ENCODE data around the gene KYAT1.
"Not testable (repeated sequence)": the region's sequence is repeated elsewhere in the genome, so short reads cannot be mapped to it uniquely, and the experiment has no call there.

KYAT1 gene

DNA sequence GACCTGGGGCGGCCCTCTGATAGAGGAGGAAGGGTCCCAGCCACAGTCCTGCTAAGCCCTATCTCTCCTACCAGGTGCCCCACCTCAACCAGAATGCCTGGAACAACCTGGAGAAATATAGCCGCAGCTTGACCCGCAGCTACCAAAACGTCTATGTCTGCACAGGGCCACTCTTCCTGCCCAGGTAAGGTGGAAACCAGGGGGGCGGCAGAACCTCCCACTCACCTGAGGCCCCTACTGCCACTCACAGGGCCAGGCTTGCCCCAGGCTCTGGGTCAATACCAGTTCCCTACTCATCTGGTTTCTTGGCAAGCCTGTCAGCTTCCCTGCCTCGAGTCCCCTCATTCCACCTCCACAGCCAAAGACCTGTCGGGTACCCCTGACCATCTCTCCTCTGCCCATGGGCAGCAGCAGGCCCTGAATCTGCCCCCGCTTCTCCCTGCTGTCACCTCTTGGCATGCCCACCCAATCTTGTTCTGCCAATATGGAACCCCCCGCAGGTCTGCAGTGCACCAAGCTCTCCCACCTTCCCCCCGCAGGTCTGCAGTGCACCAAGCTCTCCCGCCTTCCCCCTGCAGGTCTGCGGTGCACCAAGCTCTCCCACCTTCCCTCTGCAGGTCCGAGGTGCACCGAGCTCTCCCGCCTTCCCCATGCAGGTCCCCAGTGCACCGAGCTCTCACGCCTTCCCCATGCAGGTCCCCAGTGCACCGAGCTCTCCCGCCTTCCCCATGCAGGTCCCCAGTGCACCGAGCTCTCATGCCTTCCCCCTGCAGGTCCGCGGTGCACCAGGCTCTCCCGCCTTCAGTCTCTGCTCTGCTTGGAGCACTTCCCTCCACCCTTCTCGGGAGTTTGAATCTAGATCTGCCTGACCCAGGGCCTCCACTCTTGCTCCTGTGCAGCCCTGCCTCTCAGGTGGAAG, 60.8 kb downstream of the KYAT1 start:
- DNase-seq (ENCODE audit: low spot score), result no peak
- no peak for FAIRE-seq

GRCh38 chr9:128819716-128820664, 61.8 kb downstream of the KYAT1 start:
- DNase-seq (ENCODE audit: low spot score), result no peak
- FAIRE-seq, result no peak

DNA sequence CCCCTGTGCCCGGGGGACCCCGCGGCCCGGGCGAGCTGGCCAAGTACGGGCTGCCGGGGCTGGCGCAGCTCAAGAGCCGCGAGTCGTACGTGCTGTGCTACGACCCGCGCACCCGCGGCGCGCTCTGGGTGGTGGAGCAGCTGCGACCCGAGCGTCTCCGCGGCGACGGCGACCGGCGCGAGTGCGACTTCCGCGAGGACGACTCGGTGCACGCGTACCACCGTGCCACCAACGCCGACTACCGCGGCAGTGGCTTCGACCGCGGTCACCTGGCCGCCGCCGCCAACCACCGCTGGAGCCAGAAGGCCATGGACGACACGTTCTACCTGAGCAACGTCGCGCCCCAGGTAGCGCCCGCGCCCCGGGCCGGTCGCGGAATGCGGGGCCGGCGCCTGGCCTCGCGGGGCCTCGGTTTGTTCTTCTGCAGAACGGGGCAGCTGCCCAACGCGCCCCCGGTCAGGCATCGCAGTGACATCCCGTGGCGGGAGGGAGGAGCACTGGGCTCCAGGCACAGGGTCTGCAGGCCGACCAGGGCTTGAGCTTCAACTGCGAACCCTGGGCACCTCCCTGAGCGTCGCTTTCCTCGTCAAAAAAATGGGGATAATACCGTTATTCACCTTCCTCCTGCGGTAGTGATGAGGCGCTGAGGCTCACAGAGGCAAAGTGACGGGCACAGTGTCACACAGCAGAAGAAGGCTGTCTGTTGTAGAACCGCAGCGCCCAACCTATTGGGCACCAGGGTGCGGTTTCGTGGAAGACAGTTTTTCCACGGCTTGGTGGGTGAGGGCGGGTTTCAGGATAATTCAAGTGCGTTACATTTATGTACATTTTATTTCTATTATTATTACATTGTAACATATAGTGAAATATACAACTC, 62.7 kb downstream of the KYAT1 start:
- DNase-seq (ENCODE audit: low spot score) (no peak), FAIRE-seq (no peak)

- DNase-seq (ENCODE audit: low spot score), result peak; percentile 93
- no peak for FAIRE-seq
Observed at GRCh38 chr9:128818099-128818838, 63.5 kb downstream of the KYAT1 start, which contains the start of gene ENDOG. Gene ENDOG, plus strand, starts transcription at chr9:128818500. Its CDS starts 185 bp downstream, at chr9:128818685.

GRCh38 chr9:128810873-128811272, 70.9 kb downstream of the KYAT1 start:
- DNase-seq (ENCODE audit: low spot score) (no peak), FAIRE-seq (no peak)

GRCh38 chr9:128809831-128810230, 71.9 kb downstream of the KYAT1 start:
- no peak for DNase-seq (ENCODE audit: low spot score)
- no peak for FAIRE-seq

- no peak for DNase-seq (ENCODE audit: low spot score)
- FAIRE-seq, result no peak
Observed at GRCh38 chr9:128809036-128809599, 72.6 kb downstream of the KYAT1 start.

DNA sequence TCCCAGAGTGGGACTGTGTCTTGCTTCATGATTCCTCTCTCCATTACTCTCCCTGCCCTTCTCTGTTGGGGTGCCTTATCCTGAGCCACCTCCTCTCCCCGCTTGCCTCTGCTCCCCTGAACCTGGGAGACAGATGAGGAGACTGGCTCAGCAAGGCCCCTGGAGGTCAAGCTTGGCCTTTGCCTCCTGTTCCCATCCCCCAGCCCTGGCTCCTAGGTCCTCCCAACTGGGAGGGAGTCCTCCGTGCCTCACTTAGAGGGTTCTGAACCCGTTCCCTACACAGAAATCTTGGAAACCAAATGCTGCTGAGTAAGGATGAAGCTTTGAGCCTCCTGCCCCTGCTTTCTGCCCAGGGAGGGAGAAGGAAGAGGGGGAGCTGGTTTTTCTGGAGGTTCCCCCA, 73.2 kb downstream of the KYAT1 start:
- FAIRE-seq, result no peak

DNA sequence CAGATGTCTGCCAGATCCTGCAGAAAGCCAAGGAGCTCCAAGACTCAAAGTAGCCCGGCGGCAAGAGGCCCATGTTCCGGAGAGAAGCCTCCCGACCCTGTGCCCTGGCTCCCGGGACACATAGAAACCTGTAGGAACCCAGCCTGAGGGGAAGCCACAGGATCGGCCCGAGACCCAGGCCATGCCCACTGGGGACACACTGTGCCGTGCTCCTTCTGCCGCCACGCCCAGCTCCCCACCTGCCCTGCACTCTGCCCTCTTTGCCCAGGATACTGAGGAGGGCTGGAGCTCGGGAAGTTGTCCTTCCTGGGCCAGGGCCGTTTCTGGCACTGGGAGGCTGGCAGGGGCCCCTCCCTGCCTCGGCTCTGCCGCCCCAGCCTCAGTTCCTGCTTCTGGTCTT, 73.9 kb downstream of the KYAT1 start:
- FAIRE-seq (no peak), DNase-seq (ENCODE audit: low spot score) (no peak)

More for the DNA sequence above, 73.2 kb downstream of the KYAT1 start:
- no peak for DNase-seq (ENCODE audit: low spot score)

GRCh38 chr9:128805661-128806060, 76.1 kb downstream of the KYAT1 start:
- DNase-seq (ENCODE audit: low spot score) (no peak), FAIRE-seq (no peak)

GRCh38 chr9:128802482-128802881, 79.3 kb downstream of the KYAT1 start:
- DNase-seq (ENCODE audit: low spot score), result no peak
- FAIRE-seq, result no peak

DNA sequence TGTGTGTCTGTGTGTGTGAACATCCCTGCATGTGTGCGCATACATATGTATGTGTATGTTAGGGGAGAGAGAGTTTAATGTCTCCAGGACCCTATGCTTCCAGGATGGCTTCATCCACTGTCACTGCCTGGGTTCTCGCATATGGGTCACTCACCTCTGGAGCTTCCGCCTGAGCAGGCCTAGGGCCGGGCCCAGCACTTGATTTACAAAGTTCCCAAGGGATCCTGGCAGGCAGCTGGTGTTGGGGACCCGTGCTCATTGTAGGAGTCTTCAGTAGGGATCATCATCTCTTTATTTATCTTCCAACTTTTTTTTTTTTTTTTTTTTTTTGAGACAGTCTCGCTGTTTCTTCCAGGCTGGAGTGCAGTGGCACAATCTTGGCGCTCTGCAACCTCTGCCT, 81.7 kb downstream of the KYAT1 start:
- FAIRE-seq, result no peak
- DNase-seq (ENCODE audit: low spot score), result no peak

DNA sequence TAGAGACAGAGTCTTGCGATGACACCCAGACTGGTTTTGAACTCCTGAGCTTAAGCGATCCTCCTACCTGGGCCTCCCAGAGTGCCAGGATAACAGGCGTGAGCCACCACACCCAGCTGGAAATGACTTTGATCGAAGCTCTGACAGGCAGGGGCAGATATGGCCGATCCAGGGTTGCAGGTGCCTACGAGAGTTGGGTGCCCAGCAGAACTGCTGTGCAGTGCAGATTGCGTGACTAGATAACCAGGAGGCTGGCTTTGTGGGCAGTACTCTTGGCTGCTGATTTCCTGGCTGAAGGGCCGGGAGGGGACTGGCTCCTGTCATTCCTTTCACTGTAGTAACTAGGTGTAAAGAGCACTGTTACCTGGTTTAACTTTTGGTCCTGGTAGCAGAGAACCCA, 82.9 kb downstream of the KYAT1 start:
- no peak for DNase-seq (ENCODE audit: low spot score)
- FAIRE-seq, result no peak

GRCh38 chr9:128794961-128795360, 86.8 kb downstream of the KYAT1 start:
- not testable (repeated sequence) for DNase-seq (ENCODE audit: low spot score); FAIRE-seq

GRCh38 chr9:128792978-128793686, 88.6 kb downstream of the KYAT1 start:
- DNase-seq (ENCODE audit: low spot score), result no peak
- FAIRE-seq, result no peak

DNA sequence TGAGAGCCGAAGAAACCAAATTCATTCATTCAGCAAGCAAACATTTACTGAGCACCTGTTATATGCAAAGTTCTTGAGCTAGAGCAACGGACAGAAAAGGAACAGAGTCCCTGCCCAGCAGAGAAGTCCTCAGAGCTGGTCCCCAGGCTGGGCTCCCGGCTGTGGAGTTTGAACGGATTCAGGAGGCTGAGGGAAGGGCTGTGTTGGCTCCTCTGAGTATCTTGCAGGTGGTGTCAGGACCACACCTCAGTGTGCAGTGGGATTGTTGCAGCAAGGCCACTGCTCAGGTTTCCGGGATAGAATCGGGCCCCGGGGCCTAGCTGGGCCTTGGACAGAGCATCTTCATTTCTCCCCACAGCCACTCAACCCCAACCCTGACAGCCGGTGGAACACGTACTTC, 89.6 kb downstream of the KYAT1 start:
- no peak for FAIRE-seq
- DNase-seq (ENCODE audit: low spot score), result no peak

- DNase-seq (ENCODE audit: low spot score), result no peak
- no peak for FAIRE-seq
Observed at GRCh38 chr9:128790536-128790935, 91.2 kb downstream of the KYAT1 start.

GRCh38 chr9:128788445-128788844, 93.3 kb downstream of the KYAT1 start:
- no peak for DNase-seq (ENCODE audit: low spot score)
- no peak for FAIRE-seq

DNA sequence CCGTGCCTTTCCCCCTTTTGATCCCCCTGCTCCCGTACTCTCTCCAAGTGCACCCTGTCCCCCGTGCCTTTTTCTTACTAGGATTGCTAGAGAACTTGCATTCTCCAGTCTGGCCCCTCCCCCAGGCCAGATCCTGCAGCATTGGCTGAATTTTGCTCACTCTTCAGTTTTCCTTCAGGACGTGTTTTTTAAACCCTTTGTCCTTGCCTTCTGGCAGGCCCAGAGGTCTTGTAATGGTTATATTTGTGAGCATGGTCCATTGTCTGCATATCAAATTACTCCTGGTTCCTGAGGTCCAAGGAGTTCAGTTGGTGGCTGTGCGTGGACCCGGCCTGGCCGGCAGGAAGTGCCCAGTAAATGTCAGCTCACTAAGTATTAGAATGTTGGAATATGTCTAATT, 94.1 kb downstream of the KYAT1 start:
- FAIRE-seq (no peak), DNase-seq (ENCODE audit: low spot score) (no peak)
